ENCODE data around the gene RBM18.

The RBM18 gene

DNA sequence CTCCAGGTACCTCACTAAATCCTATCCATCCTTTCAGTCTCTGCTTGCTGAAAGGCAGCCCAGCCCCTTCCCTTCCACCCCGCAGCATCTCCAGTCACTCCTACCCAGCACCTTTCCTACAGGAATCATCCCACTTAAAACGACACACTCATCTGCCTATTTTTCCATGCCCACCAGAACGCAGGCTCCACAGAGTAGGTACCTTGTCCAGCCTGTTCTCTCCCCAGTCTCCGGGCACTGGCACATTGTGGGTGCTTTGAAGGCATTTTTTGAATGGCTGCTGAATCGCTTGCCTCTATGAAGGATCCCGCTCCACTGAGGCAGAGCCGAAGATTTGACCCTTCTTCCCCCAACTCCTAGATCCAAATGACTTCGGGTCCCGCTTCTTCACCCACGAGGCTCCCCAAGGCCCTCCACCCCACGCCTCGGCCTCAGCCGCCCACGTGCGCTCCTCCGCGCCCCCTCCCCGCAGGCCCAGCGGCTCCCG is 51.5 kb downstream of the RBM18 start:
- peak overlapping the region; percentile 44 for H3K9ac ChIP-seq (ENCODE audit: low read depth, low read length)
- H3K4me1 ChIP-seq (ENCODE audit: insufficient read depth, low read length): no peaks in the 10 kb centered on the region

DNA sequence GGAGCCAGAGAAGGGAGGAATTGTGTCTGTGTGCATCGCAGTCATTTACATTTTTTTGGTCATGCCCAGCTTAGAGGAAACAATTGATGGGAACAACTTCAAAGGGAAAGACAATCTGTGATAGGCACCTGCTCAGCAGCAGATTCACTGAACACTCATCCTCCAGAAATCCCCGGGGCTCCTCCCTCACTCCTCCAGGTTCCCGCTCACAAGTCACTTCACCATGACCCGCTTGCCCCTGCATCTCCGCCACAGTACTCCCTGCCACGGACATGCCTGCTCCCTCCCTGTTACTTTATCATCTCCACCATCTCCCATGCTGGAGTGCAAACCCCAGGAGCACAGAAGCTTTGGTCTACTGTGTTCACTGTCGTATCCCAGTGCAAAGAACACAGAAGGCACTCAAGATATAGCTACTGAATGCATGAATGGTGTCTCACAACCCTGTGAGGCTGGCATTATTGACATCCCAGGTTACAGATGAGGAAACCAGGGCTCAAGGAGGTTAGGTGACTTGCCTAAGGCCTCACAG is 52.1 kb downstream of the RBM18 start:
- H3K9ac ChIP-seq (ENCODE audit: low read depth, low read length): no peak overlapping the region
- no peaks in the 10 kb centered on the region for H3K9me3 ChIP-seq (ENCODE audit: control insufficient read depth, insufficient read depth, low read length)
- no peaks in the 10 kb centered on the region for H3K36me3 ChIP-seq (ENCODE audit: insufficient read depth, low read length)
- H3K4me1 ChIP-seq (ENCODE audit: insufficient read depth, low read length): no peaks in the 10 kb centered on the region

More for the DNA sequence above, 51.5 kb downstream of the RBM18 start:
- Histone ChIP-seq H3K9me3 (ENCODE audit: control insufficient read depth, insufficient read depth, low read length) (no peaks in the 10 kb centered on the region), H3K36me3 (ENCODE audit: insufficient read depth, low read length) (no peaks in the 10 kb centered on the region)

DNA sequence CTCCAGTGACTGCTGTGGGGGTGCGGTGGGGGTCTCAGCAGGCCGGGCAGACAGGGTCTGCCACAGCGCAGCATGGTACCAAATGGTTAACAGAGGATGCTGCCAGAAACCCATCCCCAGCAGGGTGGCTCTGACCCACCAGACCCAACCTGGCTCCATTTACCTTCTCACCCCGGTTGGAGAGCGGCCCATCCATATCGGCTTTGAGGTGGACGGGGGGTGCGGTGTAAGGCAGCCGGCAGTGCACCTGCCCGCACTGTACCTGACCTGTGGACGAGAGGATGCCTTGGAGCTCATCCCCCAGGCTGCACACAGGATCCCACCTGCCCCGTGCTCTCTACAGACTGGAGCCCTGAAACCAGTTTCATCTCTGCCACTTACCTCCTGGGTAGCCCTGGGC is 55.2 kb downstream of the RBM18 start:
- Histone ChIP-seq H3K36me3 (ENCODE audit: insufficient read depth, low read length) (no peaks in the 10 kb centered on the region), H3K9me3 (ENCODE audit: control insufficient read depth, insufficient read depth, low read length) (no peaks in the 10 kb centered on the region), H3K9ac (ENCODE audit: low read depth, low read length) (no peak overlapping the region), H3K4me1 (ENCODE audit: insufficient read depth, low read length) (0 out of 2 replicates have a peak, but pooled peaks cover under 1% of the 10 kb centered on the region)

- H3K4me1 ChIP-seq (ENCODE audit: insufficient read depth, low read length): peaks cover 6% of the 10 kb centered on the region; the same call in 1 of the 2 replicates
- no peaks in the 10 kb centered on the region for H3K36me3 ChIP-seq (ENCODE audit: insufficient read depth, low read length)
- H3K9ac ChIP-seq (ENCODE audit: low read depth, low read length): no peak overlapping the region
- no peaks in the 10 kb centered on the region for H3K9me3 ChIP-seq (ENCODE audit: control insufficient read depth, insufficient read depth, low read length)
Observed at GRCh38 chr9:122207096-122207495, 57.5 kb downstream of the RBM18 start.

DNA sequence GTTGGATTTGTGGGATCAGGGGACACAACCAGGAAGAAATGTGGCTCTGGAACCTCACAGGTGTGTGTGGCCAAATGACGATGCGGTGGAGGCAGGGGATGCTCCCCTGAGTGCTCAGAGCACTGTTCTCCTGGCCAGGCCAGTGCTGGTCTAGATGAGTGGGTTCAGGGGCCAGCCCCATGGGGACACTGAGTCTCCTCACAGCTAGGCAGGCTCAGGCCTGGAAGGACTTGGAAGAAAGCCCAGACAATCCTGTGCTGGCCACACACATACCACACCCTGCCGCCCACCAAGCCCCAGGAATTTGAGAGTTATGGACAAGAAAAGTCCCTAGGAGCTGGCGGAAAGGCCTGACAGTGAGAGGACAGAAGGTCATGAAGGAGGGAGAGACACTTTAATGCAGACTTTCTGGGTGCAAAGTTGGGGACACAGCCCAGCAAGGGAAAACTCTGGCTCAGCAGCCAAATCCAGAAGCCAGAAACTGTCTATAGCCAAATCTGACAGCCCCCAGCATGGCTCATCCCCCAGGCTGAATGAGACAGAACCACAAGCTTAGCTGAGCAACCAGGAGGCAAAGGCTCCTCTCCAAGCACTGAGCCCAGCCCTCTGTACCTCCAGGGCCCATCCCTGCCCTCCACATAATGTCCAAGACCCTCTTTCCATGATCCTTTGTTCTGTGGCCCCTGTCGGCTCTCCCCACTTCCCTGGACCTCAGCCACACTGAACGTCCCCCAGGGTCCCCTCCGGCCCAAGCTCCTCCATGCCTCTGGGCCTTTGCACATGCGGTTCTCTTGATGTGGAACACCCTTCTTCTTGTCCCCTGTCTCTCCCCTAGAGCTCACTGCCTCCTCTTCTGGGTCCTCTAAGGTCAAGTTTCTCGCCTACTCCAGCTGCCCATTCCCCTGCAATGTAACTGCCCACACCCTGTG is 58.3 kb downstream of the RBM18 start:
- H3K9ac ChIP-seq (ENCODE audit: low read depth, low read length): no peak overlapping the region
- no peaks in the 10 kb centered on the region for H3K9me3 ChIP-seq (ENCODE audit: control insufficient read depth, insufficient read depth, low read length)
- peaks cover 6% of the 10 kb centered on the region; the same call in 1 of the 2 replicates for H3K4me1 ChIP-seq (ENCODE audit: insufficient read depth, low read length)

GRCh38 chr9:122205176-122205575 is 59.5 kb downstream of the RBM18 start:
- no peak overlapping the region for H3K9ac ChIP-seq (ENCODE audit: low read depth, low read length)
- H3K4me1 ChIP-seq (ENCODE audit: insufficient read depth, low read length): peaks cover 6% of the 10 kb centered on the region; the same call in 1 of the 2 replicates

More for the DNA sequence above, 58.3 kb downstream of the RBM18 start:
- no peaks in the 10 kb centered on the region for H3K36me3 ChIP-seq (ENCODE audit: insufficient read depth, low read length)

GRCh38 chr9:122204491-122204890 is 60.1 kb downstream of the RBM18 start:
- Histone ChIP-seq H3K9ac (ENCODE audit: low read depth, low read length) (no peak overlapping the region; the same call in 1 of the 2 replicates), H3K4me1 (ENCODE audit: insufficient read depth, low read length) (peaks cover 6% of the 10 kb centered on the region; the same call in 1 of the 2 replicates), H3K9me3 (ENCODE audit: control insufficient read depth, insufficient read depth, low read length) (no peaks in the 10 kb centered on the region), H3K36me3 (ENCODE audit: insufficient read depth, low read length) (no peaks in the 10 kb centered on the region)

More at GRCh38 chr9:122205176-122205575, 59.5 kb downstream of the RBM18 start:
- Histone ChIP-seq H3K36me3 (ENCODE audit: insufficient read depth, low read length) (no peaks in the 10 kb centered on the region), H3K9me3 (ENCODE audit: control insufficient read depth, insufficient read depth, low read length) (no peaks in the 10 kb centered on the region)

GRCh38 chr9:122204055-122204454 is 60.6 kb downstream of the RBM18 start:
- no peaks in the 10 kb centered on the region for H3K36me3 ChIP-seq (ENCODE audit: insufficient read depth, low read length)
- no peak overlapping the region for H3K9ac ChIP-seq (ENCODE audit: low read depth, low read length)
- H3K9me3 ChIP-seq (ENCODE audit: control insufficient read depth, insufficient read depth, low read length): no peaks in the 10 kb centered on the region
- H3K4me1 ChIP-seq (ENCODE audit: insufficient read depth, low read length): peaks cover 6% of the 10 kb centered on the region; the same call in 1 of the 2 replicates

- peaks cover 11% of the 10 kb centered on the region; the same call in 1 of the 2 replicates for H3K4me1 ChIP-seq (ENCODE audit: insufficient read depth, low read length)
- H3K36me3 ChIP-seq (ENCODE audit: insufficient read depth, low read length): no peaks in the 10 kb centered on the region
- no peaks in the 10 kb centered on the region for H3K9me3 ChIP-seq (ENCODE audit: control insufficient read depth, insufficient read depth, low read length)
- H3K9ac ChIP-seq (ENCODE audit: low read depth, low read length): no peak overlapping the region
Observed at GRCh38 chr9:122202111-122202510, 62.5 kb downstream of the RBM18 start.

DNA sequence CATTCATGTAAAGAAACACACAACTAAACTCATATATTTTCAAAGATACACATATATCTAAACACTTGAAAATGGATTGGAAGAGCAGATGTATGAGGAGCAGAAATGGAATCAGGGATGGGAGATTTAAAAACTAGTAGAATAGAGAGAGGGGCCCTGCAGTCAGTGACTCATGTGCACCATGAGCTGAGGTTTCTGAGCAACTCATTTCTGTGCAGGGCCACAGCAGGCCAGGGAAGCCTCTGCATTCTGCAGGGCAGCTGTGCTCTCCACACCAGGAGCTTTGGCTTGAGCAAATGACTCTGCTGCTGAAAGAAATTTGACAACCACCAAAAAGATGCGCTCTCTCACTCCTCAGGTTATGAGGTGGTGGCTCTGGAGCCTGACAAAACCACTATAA is 63.0 kb downstream of the RBM18 start:
- Histone ChIP-seq H3K9ac (ENCODE audit: low read depth, low read length) (no peak overlapping the region), H3K9me3 (ENCODE audit: control insufficient read depth, insufficient read depth, low read length) (no peaks in the 10 kb centered on the region), H3K4me1 (ENCODE audit: insufficient read depth, low read length) (peaks cover 11% of the 10 kb centered on the region; the same call in 1 of the 2 replicates), H3K36me3 (ENCODE audit: insufficient read depth, low read length) (no peaks in the 10 kb centered on the region)

DNA sequence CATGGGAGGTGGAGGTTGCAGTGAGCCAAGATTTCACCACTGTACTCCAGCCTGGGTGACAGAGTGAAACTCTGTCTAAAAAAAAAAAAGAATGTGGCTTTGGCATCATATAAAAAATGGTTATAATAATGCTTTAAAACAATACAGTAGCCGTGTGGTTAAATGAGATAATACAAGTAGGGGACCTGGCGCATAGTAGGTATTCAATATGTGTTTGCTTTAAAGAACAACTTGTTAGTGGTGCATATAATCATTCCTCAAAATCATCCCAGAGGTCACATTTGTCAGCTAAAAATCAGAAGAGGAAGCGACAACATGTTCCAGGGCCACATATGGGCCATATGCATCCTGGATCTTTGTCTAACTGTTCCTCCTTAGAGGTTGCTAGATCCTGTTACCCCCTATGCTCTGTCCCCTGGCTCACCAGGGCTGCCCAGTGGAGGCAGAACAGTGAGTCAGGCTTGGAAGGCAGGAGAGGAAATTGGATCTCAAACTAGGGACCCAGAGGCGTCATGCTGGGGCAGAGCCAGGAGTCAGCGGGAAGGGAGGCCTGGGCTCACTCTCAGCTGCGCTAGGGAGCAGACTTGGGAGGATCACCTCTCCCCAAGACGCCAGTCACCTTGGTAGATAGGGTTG is 63.6 kb downstream of the RBM18 start:
- peaks cover 11% of the 10 kb centered on the region; the same call in 1 of the 2 replicates for H3K4me1 ChIP-seq (ENCODE audit: insufficient read depth, low read length)
- H3K9me3 ChIP-seq (ENCODE audit: control insufficient read depth, insufficient read depth, low read length): no peaks in the 10 kb centered on the region
- no peak overlapping the region for H3K9ac ChIP-seq (ENCODE audit: low read depth, low read length)
- no peaks in the 10 kb centered on the region for H3K36me3 ChIP-seq (ENCODE audit: insufficient read depth, low read length)

- no peaks in the 10 kb centered on the region for H3K36me3 ChIP-seq (ENCODE audit: insufficient read depth, low read length)
- H3K4me1 ChIP-seq (ENCODE audit: insufficient read depth, low read length): peaks cover 7% of the 10 kb centered on the region; the same call in 1 of the 2 replicates
- H3K9me3 ChIP-seq (ENCODE audit: control insufficient read depth, insufficient read depth, low read length): no peaks in the 10 kb centered on the region
- no peak overlapping the region for H3K9ac ChIP-seq (ENCODE audit: low read depth, low read length)
Observed at GRCh38 chr9:122197882-122198281, 66.8 kb downstream of the RBM18 start.

DNA sequence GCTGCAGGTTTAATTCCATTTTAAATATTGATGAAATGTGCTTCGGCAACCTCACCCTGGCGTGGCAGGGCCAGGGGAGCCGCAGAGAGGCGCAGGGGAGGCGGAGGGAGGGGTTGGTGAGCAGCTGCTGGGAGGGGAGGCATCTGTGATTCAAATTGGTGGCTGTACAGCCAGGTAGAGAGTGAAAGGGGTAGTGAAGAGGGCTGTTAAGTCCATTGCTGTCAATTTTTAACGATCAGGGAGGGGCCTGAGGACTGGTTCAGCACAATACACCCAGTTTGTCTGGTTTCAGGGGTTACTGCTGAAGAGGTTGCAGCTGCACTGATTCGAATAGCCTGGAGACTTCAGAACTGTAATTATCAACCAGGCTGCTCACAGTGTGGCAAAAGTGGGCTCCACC is 67.2 kb downstream of the RBM18 start:
- no peaks in the 10 kb centered on the region for H3K9me3 ChIP-seq (ENCODE audit: control insufficient read depth, insufficient read depth, low read length)
- no peaks in the 10 kb centered on the region for H3K36me3 ChIP-seq (ENCODE audit: insufficient read depth, low read length)
- no peak overlapping the region for H3K9ac ChIP-seq (ENCODE audit: low read depth, low read length)
- H3K4me1 ChIP-seq (ENCODE audit: insufficient read depth, low read length): peaks cover 11% of the 10 kb centered on the region; the same call in 1 of the 2 replicates

DNA sequence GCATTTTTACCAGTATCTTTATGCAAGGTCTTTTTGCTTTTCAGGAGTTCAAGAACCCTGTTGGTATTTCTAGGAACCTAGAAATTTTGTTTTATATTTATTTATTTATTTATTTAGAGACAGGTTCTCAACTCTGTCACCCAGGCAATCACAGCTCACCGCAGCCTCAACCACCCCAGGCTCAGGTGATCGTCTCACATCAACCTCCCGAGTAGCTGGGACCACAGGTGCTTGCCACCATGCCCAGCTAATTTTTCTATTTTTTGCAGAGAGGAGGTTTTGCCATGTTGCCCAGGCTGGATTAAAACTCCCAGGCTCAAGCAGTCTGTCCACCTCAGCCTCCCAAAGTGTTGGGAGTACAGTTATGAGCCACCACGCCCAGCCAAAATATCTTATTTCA is 68.8 kb downstream of the RBM18 start:
- H3K9ac ChIP-seq (ENCODE audit: low read depth, low read length): no peak overlapping the region
- no peaks in the 10 kb centered on the region for H3K9me3 ChIP-seq (ENCODE audit: control insufficient read depth, insufficient read depth, low read length)
- no peaks in the 10 kb centered on the region for H3K36me3 ChIP-seq (ENCODE audit: insufficient read depth, low read length)

More for the DNA sequence above, 68.8 kb downstream of the RBM18 start:
- peaks cover 24% of the 10 kb centered on the region for H3K4me1 ChIP-seq (ENCODE audit: insufficient read depth, low read length)

Measured in ES-I3 (cell line).